HepG2 (cell line): ENCODE data around the gene CD34. TPM values are rescaled to one million over a fixed set of nuclear protein-coding genes. Genes with fewer than 3 reads are reported as not detected.

Source experiments
- ATAC-seq: fragments of 200-7000 bp; cut with Tn5 transposase; 3 replicates; pipeline ENCODE4 v1.9.1; 2020; ENCODE audit warnings: mild to moderate bottlenecking, moderate library complexity
- BruUV-seq: library from RNA; stranded (reverse); fragments of 400-500 nt; replicated peaks from 2 replicates; lab custom pipeline; 2021; lab: Mats Ljungman, UMichigan
- CTCF ChIA-PET: fragments of 300-600 bp; formaldehyde crosslinking; extraction: SDS; loops from one replicate; lab custom pipeline; 2021; ENCODE audit warnings: low total read pairs, inconsistent platforms, low intra/inter-chr PET ratio; lab: Yijun Ruan, JAX
- POLR2A ChIA-PET: fragments of 350-600 bp; sonication (Branson Sonifier 250); formaldehyde crosslinking; loops from one replicate; lab custom pipeline; 2020; ENCODE audit warnings: antibody characterized with exemption, inconsistent platforms; lab: Yijun Ruan, JAX
- DNase-seq: peaks from one replicate; pipeline ENCODE4 v3.0.0-alpha.2; 2015; ENCODE audit warnings: low spot score
- FAIRE-seq: peaks from 3 replicates; lab custom pipeline; 2011; peaks lifted over from hg19 to GRCh38; lab: Jason Lieb, UNC
- H2AFZ ChIP-seq: one replicate; pipeline ENCODE4 v1.6.1; 2011; ENCODE audit warnings: low read length, inconsistent platforms
- H3K27ac ChIP-seq: fragments of 300-600 bp; 3 replicates; pipeline ENCODE4 v1.8.0; 2011; ENCODE audit warnings: mixed run types, mild to moderate bottlenecking, mixed read lengths, low read length, inconsistent platforms; ENCODE audit not compliant: insufficient read depth; ENCODE audit errors: extremely low read length
- H3K27me3 ChIP-seq, 2 experiments: fragments of 200-600 bp in 1 of 2; 2 replicates in 1 of 2; 3 replicates in 1 of 2; pipeline versions ENCODE4 v1.6.0 to v1.8.0; 2011; ENCODE audit warnings: low read length in 2 of 2, mild to moderate bottlenecking in 2 of 2, moderate library complexity in 2 of 2, inconsistent platforms in 1 of 2; ENCODE audit not compliant: insufficient read depth in 2 of 2, control insufficient read depth in 1 of 2
- H3K36me3 ChIP-seq, 2 experiments: fragments of 200-600 bp in 1 of 2; replicated peaks in 1 of 2; 2 replicates in 1 of 2; 3 replicates in 1 of 2; pipeline versions ENCODE4 v1.5.1 to v1.8.0; 2011; ENCODE audit warnings: low read length in 2 of 2, inconsistent platforms in 1 of 2; ENCODE audit not compliant: insufficient read depth in 2 of 2, control insufficient read depth in 1 of 2
- H3K4me1 ChIP-seq: 2 replicates; pipeline ENCODE4 v1.5.1; 2012; ENCODE audit warnings: low read length, inconsistent platforms; ENCODE audit not compliant: insufficient read depth
- H3K4me2 ChIP-seq: 2 replicates; pipeline ENCODE4 v1.6.0; 2011; ENCODE audit warnings: low read depth, low read length, inconsistent platforms
- H3K4me3 ChIP-seq, 3 experiments: fragments of 200-600 bp in 1 of 3; sonication (generic), shearing (Covaris generic) in 1 of 3; replicated peaks in 1 of 3; 2 replicates each; pipeline ENCODE4 v1.5.1; 2011 to 2016; ENCODE audit warnings: low read length in 3 of 3, inconsistent platforms in 2 of 3, low read depth in 2 of 3, mild to moderate bottlenecking in 2 of 3, control low read depth in 1 of 3, mixed read lengths in 1 of 3; ENCODE audit not compliant: insufficient read depth in 1 of 3
- H3K79me2 ChIP-seq: one replicate; pipeline ENCODE4 v1.6.1; 2011; ENCODE audit warnings: low read length, inconsistent platforms; ENCODE audit not compliant: insufficient read depth
- H3K9ac ChIP-seq: 2 replicates; pipeline ENCODE4 v1.6.0; 2011; ENCODE audit warnings: mild to moderate bottlenecking, low read depth, low read length, inconsistent platforms; ENCODE audit not compliant: insufficient read depth
- H3K9me3 ChIP-seq: 2 replicates; pipeline ENCODE4 v1.5.1; 2012; ENCODE audit warnings: mild to moderate bottlenecking, low read length
- H4K20me1 ChIP-seq: 2 replicates; pipeline ENCODE4 v1.6.0; 2011; ENCODE audit warnings: inconsistent platforms, mild to moderate bottlenecking, low read length, moderate library complexity; ENCODE audit not compliant: insufficient read depth
- ARID3A ChIP-seq: IDR thresholded peaks from 2 replicates; pipeline ENCODE4 v1.6.1; 2012; ENCODE audit warnings: low read depth, low read length, improper control_type of control experiment
- CSRNP1 ChIP-seq: sonication (generic); formaldehyde crosslinking; IDR thresholded peaks from 2 replicates; pipeline ENCODE4 v1.8.1; 2023; ENCODE audit warnings: mild to moderate bottlenecking, missing genetic modification reagents
- MIER3 ChIP-seq: IDR thresholded peaks from 2 replicates; pipeline ENCODE4 v1.6.1; 2016; ENCODE audit warnings: missing compliant biosample characterization, borderline replicate concordance
- MZF1 ChIP-seq: sonication (generic); formaldehyde crosslinking; IDR thresholded peaks from 2 replicates; pipeline ENCODE4 v1.8.1; 2023; ENCODE audit warnings: mild to moderate bottlenecking, missing genetic modification reagents, borderline replicate concordance
- SRY ChIP-seq: sonication (generic); formaldehyde crosslinking; IDR thresholded peaks from 2 replicates; pipeline ENCODE4 v1.8.0; 2022; ENCODE audit warnings: mild to moderate bottlenecking, missing genetic modification reagents
- ZNF615 ChIP-seq: sonication (generic); formaldehyde crosslinking; IDR thresholded peaks from 2 replicates; pipeline ENCODE4 v1.5.0; 2020; ENCODE audit warnings: mild to moderate bottlenecking, missing genetic modification reagents, borderline replicate concordance
- ZNF749 ChIP-seq: sonication (generic); formaldehyde crosslinking; IDR thresholded peaks from 2 replicates; pipeline ENCODE4 v1.8.0; 2022; ENCODE audit warnings: mild to moderate bottlenecking, missing genetic modification reagents, moderate library complexity, borderline replicate concordance
- WGBS: methylation state at CpG from one replicate; pipeline ENCODE4 v1.1.6; 2017; ENCODE audit warnings: low lambda C conversion rate; 5-methylcytosine and 5-hydroxymethylcytosine counted together
- in situ Hi-C: cut with HindIII; loops from 2 replicates; pipeline ENCODE4 v1.10.0; 2017; ENCODE audit warnings: low pct_unique_long_range_greater_than_20kb; ENCODE audit not compliant: extremely low pct_ligation_motif_present
- intact Hi-C: fragments of 100-400 bp; cut with micrococcal nuclease; formaldehyde crosslinking; loops from one replicate; pipeline ENCODE4 v1.10.0; 2022; ENCODE audit not compliant: unreplicated experiment
- polyA plus RNA-seq, 8 experiments: library from polyadenylated mRNA; depleted of rRNA in 3 of 8; stranded (reverse) in 7 of 8; unstranded in 1 of 8; fragments of >200 nt; fragmentation: Illumina TruSeq in 4 of 8; extraction: Trizol in 4 of 8; gene quantifications; 2 replicates each; pipeline versions ENCODE4 v1.2.1 to v1.2.3, GENCODE V29; 2011 to 2016; ENCODE audit warnings: low read depth in 4 of 8, missing spikeins in 1 of 8, mixed read lengths in 1 of 8; ENCODE audit not compliant: insufficient read depth in 1 of 8
- total RNA-seq, 5 experiments: library from RNA; depleted of rRNA; stranded (reverse); fragments of >200 nt; fragmentation: Illumina TruSeq; extraction: Trizol; gene quantifications; 2 replicates each; pipeline ENCODE4 v1.2.3, GENCODE V29; 2016; ENCODE audit warnings: low read depth in 1 of 5

The CD34 gene
- total and polyA plus RNA-seq, 2 of the 13 experiments (the other 11 are each of a cell fraction or from before 2014, with no cell fraction given): not detected

GRCh38 chr1:207919523-207920170 lies 8.7 kb upstream of the CD34 start (continued):
- no peak for TF ChIP-seq MIER3 (CRISPR knock-in tag)

DNA sequence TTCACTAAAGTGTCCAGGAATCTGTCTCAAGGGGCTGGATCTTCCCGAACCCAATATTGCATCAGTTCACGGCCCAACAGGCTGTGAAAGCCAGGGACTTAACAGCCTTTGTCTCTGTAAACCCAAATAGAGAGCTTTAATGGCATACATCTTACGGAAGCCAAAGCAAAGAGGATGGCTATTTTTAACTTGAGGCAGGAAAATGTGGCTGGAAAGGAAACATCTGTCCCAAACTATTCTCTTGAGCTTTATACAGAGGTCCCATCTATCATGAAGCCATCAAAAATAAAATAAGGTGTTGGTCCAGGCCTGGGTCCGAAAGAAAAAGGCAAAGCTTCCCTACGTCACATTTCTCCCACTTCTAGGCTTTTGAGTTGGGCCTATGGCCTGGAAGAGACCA lies 7.7 kb upstream of the CD34 start:
- Histone ChIP-seq H2AFZ (no peak overlapping the region), H3K4me2 (no peak overlapping the region), H3K79me2 (no peaks in the 10 kb centered on the region), H3K27me3 (peaks cover 1 to 20% of the 10 kb centered on the region in 2 experiments; a peak in 3 of 5 replicates), H3K9me3 (no peaks in the 10 kb centered on the region)
- intact Hi-C loops: no loop called here
- 28% methylated on average over 5 of the region's 5 CpGs for WGBS
- CTCF ChIA-PET: no interaction called here
- ATAC-seq: no peak
- BruUV-seq: no TSS peak
- no peak for TF ChIP-seq ZNF615 (CRISPR knock-in tag)
- no peak for TF ChIP-seq MZF1 (CRISPR knock-in tag)
- TF ChIP-seq ARID3A: no peak
- TF ChIP-seq CSRNP1: no peak
- TF ChIP-seq SRY (CRISPR knock-in tag): no peak
- no peak for TF ChIP-seq ZNF749
- TF ChIP-seq, all 625 proteins: peak for 0
- Histone ChIP-seq H4K20me1 (no peaks in the 10 kb centered on the region), H3K27ac (no peak overlapping the region), H3K4me1 (no peaks in the 10 kb centered on the region), H3K4me3 (no peak overlapping the region), H3K36me3 (no peaks in the 10 kb centered on the region), H3K9ac (no peak overlapping the region)
- in situ Hi-C loops: no loop called here
- DNase-seq: no peak
- POLR2A ChIA-PET: no interaction called here
- no peak for FAIRE-seq
